Spleen (tissue), 7 donors: ENCODE data around the gene SLC7A8.

ENCODE experiments used
- CTCF ChIP-seq, 11 experiments: fragments of 200-600 bp in 7 of 11; fragments of 450-650 bp in 4 of 11; sonication (generic) in 4 of 11; IDR thresholded peaks in 8 of 11; conservative IDR thresholded peaks in 3 of 11; 1 replicate in 7 of 11; 2 replicates in 4 of 11; pipeline versions ENCODE4 v1.4.0 to v1.8.0; 2016 to 2021; ENCODE audit warnings: antibody characterized with exemption in 11 of 11, inconsistent platforms in 4 of 11, mild to moderate bottlenecking in 1 of 11
- POLR2A ChIP-seq, 3 donors: fragments of 450-650 bp; IDR thresholded peaks; one replicate each; pipeline ENCODE4 v1.5.1; 2017; ENCODE audit warnings: antibody characterized with exemption in 3 of 3, mild to moderate bottlenecking in 1 of 3
- donor health status: DM: no; HTN: no; CAD: no; lungs with moderate emphysema.
- donor health status: DM: no; HTN: no; CAD: no.
- donor health status: DM: no; HTN: no; CAD: no.

DNA sequence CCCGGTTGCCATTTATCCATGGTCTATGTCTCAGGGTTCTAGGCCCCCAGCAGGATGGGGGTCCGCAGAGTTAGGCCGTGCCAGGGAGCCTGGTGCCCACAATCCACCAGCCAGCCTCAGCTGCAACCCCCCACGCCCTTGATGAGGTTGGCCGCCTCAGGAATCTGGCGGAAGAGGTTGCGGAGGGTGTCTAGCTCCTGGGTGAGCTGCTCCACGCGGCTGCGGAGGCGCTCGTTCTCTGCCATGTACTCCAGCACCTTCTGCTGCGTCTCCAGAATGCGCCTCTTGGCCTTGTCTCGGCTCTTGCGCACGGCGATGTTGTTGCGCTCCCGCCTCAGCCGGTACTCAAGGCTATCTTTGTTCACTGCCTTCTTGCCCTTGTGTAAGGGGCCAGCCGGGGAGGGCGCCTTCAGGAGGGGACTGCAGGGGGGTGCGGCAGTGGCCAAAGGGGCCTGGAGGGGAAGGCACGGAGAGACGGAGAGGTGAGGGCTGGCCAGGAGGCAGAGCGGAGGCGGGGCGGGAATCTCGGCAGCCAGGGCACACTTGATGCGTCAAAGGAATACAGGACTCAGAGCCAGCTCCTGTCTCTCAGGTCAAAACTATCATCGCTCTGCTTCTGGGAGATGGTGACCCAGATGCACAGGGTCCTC, 66.0 kb downstream of the SLC7A8 start:
- TF ChIP-seq POLR2A (IDR thresholded peaks at IDR 0.05), result no peak
- TF ChIP-seq CTCF (IDR thresholded peaks at IDR 0.05 in 8 of 11, conservative IDR thresholded peaks at IDR 0.05 in 3 of 11), result no peak
